ENCODE measurements around the gene DAPK1.
"Not testable (repeated sequence)": the region's sequence is repeated elsewhere in the genome, so short reads cannot be mapped to it uniquely, and the experiment has no call there.

The DAPK1 gene

DNA sequence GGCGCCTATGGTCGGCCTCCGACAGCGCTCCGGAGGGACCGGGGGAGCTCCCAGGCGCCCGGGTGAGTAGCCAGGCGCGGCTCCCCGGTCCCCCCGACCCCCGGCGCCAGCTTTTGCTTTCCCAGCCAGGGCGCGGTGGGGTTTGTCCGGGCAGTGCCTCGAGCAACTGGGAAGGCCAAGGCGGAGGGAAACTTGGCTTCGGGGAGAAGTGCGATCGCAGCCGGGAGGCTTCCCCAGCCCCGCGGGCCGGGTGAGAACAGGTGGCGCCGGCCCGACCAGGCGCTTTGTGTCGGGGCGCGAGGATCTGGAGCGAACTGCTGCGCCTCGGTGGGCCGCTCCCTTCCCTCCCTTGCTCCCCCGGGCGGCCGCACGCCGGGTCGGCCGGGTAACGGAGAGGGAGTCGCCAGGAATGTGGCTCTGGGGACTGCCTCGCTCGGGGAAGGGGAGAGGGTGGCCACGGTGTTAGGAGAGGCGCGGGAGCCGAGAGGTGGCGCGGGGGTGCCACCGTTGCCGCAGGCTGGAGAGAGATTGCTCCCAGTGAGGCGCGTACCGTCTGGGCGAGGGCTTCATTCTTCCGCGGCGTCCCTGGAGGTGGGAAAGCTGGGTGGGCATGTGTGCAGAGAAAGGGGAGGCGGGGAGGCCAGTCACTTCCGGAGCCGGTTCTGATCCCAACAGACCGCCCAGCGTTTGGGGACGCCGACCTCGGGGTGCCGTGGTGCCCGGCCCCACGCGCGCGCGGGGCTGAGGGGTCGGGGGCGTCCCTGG is 561 bp downstream of the DAPK1 start:
- no peak for DNase-seq (ENCODE audit: low read depth in 2 of 2)

DNA sequence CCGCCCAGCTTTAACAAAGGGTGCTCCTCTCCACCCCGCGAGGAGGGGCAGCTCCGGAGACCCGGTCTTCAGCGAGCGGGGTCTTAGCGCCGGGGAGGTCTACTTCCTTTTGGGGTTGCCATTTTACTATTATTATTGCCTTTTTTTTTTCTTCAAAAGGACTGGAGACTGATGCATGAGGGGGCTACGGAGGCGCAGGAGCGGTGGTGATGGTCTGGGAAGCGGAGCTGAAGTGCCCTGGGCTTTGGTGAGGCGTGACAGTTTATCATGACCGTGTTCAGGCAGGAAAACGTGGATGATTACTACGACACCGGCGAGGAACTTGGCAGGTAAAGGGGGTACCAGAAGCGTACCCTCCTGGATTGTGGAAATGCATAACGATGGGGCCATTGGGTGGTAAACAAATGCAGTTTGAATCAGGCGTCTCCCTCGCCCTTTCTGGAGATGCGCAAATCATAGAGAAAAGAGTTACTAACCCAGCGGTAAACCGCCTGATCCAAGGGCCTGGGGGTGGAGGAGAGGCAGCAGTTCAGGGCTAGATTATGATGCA is 1.2 kb downstream of the DAPK1 start:
- DNase-seq (ENCODE audit: low read depth in 2 of 2) = no peak

DNA sequence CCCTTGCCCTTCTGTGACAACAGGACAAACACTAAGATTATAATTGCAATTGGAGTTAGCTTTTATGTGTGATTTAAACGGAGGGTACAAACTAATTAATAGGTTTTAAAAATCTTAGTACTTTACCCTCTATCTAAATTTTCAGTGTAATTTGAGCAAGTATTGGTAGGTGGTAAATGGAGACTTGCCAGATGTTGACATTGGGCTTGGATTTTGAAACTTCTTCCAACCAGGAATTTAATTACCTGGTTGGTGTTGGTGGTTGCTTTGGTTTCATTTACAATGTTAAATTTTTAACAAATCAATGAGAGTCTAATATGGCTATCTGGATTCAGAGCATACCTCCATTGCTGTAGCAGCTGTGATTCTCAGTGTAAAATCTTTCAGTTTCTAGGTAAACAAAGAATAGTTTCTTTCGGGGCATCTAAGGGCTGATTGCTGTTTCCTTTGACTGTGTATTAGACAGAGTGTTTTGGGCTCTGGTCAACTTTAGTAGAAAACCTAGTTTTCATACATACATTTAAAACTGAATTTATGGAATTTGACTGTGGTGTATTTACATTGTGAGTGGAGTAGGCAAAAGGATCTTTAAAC is 1.9 kb downstream of the DAPK1 start:
- DNase-seq (ENCODE audit: low read depth in 2 of 2) = no peak

DNA sequence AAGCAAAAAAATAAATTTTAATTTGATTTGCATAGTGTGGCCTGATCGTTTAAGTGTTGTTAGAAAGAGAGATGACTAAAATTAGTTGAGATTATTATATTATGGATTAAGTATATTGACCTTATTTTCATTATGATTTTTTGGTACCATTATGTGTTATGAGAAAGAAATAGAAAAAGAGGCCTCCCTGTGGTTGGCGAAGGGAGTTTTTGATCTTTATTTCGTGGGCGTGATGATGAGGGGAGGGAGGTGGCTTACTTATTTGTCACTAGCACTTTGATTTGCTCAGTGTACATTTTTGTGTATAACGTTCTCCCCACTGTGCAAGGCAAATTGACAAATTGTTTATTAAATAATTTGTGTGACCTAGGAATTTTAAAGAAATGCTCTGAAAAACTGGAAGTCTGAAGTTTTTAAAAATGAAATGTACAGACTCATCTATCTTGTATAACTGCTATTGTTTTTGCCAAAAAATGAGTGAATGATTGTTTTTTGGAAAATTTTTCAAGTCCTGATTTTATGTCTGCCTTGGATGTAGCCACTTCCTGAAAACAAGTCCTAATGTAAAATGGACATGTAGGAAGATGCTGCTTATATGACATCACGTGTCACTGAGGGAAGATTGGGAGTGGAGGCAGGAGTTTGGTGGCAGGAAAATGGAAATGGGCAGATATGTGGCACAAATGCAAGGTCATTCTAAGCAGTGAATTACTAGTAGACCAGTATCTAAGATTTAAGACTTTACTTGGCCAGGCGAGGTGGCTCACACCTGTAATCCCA is 3.0 kb downstream of the DAPK1 start:
- DNase-seq (ENCODE audit: low read depth in 2 of 2) = no peak

DNA sequence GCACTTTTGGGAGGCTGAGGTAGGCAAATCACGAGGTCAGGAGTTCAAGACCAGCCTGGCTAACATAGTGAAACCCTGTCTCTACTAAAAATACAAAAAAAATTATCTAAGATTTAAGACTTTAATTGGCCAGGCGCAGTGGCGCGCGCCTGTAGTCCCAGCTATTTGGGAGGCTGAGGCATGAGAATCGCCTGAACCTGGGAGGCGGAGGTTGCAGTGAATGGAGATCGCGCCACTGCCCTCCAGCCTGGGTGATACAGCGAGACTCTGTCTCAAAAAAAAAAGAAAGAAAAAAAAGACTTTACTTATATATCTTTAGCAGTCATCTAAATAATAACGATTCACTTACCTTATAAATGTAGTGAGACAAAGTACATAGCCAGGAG is 3.6 kb downstream of the DAPK1 start:
- DNase-seq (ENCODE audit: low read depth in 2 of 2) = not testable (repeated sequence)

DNA sequence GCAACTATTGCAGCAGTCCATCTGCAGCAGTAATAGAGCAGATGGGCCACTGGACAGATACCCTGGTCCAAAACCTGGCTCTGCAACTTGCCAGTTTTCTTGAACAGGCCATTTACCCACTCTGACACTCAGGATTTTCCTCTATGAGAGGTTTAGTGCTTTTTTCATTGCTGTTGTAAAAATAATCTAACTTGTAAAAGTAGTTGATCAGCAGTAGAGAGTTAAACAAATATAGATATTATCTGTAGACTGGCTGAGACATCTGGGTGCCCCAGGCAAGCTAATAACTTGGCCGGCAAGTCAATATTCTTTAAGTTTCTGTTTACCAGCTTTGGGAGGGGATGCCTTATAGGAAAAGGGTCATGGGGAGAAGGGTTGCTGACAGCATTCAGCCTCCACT is 4.1 kb downstream of the DAPK1 start:
- DNase-seq (ENCODE audit: low read depth in 2 of 2) = no peak

- DNase-seq (ENCODE audit: low read depth in 2 of 2) = no peak
Measured at GRCh38 chr9:87502391-87503221, 4.9 kb downstream of the DAPK1 start.

GRCh38 chr9:87503430-87503829 is 5.8 kb downstream of the DAPK1 start:
- no peak for DNase-seq (ENCODE audit: low read depth in 2 of 2)

DNA sequence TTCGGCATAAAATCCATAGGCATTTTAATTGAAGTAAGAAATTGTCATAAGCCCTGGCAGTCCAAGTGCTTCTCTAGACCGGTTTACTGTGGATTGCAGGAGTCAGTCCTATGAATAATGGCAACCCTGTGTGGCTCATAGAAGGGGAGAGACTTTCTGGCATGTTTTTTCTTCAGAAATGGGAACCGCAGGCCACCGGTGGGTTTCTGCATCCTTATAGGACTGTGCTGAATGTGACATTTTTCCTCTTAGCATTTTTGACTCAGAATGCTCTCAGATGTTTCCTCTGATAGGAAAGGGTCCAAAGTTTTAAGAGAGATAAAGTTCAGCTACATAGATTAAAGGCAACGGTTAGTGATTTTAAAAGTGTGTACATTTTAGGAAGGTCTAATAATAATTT is 6.3 kb downstream of the DAPK1 start:
- DNase-seq (ENCODE audit: low read depth in 2 of 2) = no peak

- no peak for DNase-seq (ENCODE audit: low read depth in 2 of 2)
Measured at GRCh38 chr9:87504938-87505337, 7.3 kb downstream of the DAPK1 start.

GRCh38 chr9:87505869-87506678 is 8.4 kb downstream of the DAPK1 start:
- DNase-seq (ENCODE audit: low read depth in 2 of 2) = no peak

DNA sequence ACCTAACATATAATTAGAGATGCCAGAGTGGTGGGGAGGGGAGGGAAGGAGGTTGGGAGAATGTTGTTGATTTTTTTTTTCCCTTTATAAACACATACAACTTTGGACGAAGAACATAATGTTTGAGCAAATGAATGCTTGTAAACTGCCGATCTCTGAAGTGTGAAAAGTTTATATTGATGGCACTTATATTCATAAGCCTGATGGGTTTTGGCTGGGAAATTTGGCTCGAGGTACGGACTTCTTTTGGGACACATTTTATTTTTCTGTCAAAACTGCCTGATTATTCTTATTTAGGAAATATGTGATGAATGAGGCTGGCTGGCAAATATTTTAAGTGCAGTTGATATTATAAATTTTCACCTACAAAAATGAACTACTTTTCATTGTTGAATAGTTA is 9.9 kb downstream of the DAPK1 start:
- no peak for DNase-seq (ENCODE audit: low read depth in 2 of 2)

DNA sequence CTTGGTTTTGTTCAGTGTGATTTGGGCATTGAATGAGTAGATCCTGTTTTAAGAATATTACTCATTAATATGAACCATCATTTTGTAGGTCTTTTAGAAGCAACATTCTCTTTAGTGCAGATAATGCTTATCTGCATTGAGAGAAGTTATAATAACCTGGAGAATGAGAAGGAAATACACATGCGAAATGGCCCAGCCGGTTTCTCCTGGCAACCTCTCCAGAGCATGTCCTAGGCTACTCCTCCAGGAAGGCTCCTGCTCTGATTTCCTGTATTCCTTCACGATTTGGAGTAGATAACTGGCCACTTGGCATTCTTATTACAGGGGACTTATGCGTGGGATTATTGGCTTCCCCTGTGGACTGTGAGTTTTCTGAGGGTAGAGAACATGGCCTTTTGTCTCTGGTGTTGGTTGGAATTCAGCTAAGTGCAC is 12.6 kb downstream of the DAPK1 start:
- no peak for DNase-seq (ENCODE audit: low read depth in 2 of 2)

GRCh38 chr9:87512311-87512710 is 14.6 kb downstream of the DAPK1 start:
- no peak for DNase-seq (ENCODE audit: low read depth in 2 of 2)

GRCh38 chr9:87513161-87513560 is 15.5 kb downstream of the DAPK1 start:
- no peak for DNase-seq (ENCODE audit: low read depth in 2 of 2)

GRCh38 chr9:87513880-87514535 is 16.3 kb downstream of the DAPK1 start:
- no peak for DNase-seq (ENCODE audit: low read depth in 2 of 2)

DNA sequence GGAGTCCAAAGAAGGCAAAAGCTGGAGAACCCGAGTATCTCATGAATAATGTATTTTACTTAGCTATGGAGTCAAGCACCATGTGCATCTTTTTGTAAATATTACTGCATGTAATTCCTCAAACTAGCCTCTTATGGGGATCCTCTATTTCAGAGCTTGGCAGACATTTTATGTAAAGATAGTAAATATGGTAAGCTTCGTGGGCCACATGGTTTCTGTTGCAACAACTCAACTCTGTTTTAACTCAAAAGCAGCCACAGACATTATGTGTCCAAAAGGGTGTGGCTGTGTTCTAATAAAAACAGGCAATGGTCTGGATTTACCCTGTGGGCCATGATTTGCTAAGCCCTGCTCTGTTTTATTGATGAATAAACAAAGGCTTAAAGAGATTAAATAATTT is 17.3 kb downstream of the DAPK1 start:
- DNase-seq (ENCODE audit: low read depth in 2 of 2) = no peak

DNA sequence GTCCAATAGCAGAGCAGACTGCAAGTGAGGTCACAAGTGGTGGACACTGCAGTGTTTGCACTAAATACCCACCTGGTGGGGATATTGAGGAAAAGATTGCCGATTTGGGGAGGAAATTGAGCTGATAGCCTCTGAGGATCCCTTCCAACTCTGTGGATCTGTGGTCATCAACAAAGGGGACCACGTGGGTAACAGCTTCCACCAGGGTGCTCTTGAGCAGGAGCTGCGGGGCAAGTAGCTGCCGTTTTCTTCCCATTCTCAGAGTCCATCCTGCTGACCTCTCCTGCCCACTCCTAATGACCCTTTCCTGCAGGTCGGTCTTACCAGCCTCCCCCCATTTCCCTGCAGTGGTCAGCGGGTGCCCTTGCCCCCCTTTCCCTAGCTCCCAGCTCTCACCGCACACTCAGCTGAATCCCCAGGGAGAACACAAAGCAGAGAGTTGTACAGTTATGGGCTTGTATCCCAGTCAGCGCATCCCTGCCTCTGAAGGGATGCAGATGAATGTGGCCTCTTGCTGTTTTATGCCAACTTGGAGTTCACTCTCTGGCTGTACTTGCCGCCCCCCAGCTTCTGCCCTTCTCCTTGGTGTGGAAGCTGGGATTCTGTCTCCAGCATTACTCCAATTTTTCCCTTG is 18.0 kb downstream of the DAPK1 start:
- DNase-seq (ENCODE audit: low read depth in 2 of 2) = no peak

DNA sequence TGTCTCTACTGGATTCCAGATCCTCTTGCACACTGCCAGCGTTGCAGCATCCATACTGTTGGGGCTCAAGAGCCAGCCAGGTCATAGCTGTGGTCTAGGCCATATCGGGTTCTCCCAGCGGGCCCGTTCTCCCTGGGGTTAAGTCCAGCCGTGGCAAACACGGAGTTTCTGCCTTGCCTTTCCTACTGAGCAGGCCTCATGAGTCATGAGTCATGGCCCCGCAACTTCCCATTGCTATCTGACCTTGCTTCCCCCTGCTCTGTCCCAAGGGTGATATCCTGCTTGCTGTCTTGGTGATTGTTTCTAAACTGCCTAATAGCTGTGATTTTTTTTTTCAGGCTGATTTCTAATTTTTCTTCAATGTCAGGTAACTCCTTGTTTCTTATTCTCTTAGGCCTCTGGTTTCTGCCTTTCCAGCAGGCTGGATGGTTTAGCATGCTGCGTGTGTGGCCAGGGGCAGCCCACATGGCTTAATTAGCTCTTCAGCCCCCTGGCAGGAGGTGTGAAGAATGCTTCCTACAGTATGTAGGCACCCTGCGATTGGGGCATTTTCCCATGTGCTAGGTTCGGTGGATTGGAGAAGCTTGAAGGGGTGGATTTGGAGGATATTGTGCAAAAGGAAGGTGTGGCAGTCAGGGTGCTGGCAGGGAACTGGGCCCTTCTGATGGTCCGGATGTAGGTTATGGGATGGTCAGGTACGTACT is 18.7 kb downstream of the DAPK1 start:
- no peak for DNase-seq (ENCODE audit: low read depth in 2 of 2)
